ENCODE measurements around the gene FBXW2.
"Not testable (repeated sequence)": the region's sequence is repeated elsewhere in the genome, so short reads cannot be mapped to it uniquely, and the experiment has no call there.

The FBXW2 gene, protein sequence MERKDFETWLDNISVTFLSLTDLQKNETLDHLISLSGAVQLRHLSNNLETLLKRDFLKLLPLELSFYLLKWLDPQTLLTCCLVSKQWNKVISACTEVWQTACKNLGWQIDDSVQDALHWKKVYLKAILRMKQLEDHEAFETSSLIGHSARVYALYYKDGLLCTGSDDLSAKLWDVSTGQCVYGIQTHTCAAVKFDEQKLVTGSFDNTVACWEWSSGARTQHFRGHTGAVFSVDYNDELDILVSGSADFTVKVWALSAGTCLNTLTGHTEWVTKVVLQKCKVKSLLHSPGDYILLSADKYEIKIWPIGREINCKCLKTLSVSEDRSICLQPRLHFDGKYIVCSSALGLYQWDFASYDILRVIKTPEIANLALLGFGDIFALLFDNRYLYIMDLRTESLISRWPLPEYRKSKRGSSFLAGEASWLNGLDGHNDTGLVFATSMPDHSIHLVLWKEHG

GRCh38 chr9:120792898-120793765, at the start of gene FBXW2:
Gene FBXW2 (minus strand): TSS chr9:120793416. CDS start chr9:120788258, 5,158 bp downstream.
- DNase-seq, result peak; percentile 82 to 87

- DNase-seq, result peak in 1 of 2 experiments; percentile 16
Observed at GRCh38 chr9:120841930-120842684, 48.9 kb upstream of the FBXW2 start.

DNA sequence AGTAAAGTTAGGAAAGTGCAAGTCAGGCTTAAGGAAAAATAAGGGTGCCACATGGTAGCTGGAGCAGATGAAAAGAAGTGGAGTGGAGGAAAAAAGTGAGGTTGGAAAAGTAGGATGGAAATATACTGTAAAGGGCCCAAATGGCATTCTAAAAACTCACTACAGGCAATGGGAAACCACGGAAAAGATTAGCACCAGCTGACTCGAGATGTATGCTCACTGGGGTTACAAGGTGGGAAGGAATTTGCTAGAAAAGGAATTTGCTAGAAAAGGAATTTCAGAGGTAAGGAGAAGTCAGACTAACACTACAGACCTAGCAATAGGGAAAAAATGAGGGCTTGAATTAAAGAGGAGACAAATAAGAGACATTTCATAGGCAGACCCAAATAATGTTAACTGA, 45.9 kb upstream of the FBXW2 start:
- no peak for DNase-seq

GRCh38 chr9:120837921-120838320, 44.7 kb upstream of the FBXW2 start:
- no peak for DNase-seq

DNA sequence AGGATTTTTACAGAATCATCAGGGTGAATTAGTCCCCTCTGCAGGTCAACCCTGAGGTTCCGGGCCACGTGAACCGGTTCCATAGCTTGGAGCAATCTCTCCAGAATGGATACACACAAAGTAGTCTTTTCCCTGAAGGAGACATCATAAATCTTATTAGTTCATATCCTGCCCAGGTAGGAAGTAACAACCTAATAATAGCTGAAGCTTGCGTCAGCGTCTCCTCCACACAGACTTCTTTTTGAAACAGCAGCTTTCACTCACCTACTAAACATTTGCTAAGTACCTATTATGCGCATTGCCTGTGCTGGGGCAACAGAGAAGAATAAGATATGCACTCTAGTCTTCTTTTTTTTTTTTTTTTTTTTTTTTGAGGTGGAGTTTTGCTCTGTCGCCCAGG, 40.1 kb upstream of the FBXW2 start:
- DNase-seq, result no peak

GRCh38 chr9:120832807-120833206, 39.6 kb upstream of the FBXW2 start:
- DNase-seq, result no peak

GRCh38 chr9:120830865-120831264, 37.6 kb upstream of the FBXW2 start:
- DNase-seq, result no peak

DNA sequence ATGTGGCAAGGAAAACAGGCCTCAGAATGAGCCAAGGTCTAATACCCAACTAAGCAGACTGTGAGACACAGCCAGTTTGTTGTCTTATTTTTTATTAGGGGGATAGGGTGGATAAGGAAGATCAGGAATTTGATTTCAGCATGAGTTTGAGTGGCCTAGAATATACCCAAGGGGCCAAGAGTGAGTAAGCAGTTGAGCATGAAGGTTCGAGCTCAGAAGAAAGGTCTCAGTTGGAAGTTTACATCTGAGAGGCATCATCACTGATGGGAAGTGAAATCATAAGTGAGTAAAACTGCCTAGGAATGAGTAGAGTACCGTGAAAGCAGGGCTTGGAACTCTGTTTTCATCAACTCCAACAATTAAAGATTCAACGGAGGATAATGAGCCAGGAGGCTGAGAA, 36.9 kb upstream of the FBXW2 start:
- no peak for DNase-seq

GRCh38 chr9:120829650-120830049, 36.4 kb upstream of the FBXW2 start:
- no peak for DNase-seq

DNA sequence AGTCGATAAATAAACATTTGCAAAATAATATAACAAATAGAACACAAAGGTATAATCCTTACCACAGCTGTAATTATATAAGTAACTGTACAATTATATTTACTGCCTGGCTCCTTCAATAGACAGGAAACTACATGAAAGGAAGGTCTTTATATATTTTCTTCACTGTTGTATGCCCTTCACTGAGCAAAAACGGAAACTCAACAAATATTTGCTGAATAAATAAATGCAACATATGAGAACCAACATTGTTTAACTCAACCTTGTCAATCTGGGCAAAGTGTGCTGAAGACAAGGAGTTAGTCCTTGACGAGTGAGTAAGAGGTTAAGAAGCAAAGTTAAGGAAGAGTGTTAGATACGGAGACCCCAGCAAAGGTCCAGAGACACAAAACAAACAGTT, 26.9 kb upstream of the FBXW2 start:
- no peak for DNase-seq

GRCh38 chr9:120818595-120818994, 25.4 kb upstream of the FBXW2 start:
- no peak for DNase-seq

- no peak for DNase-seq
Observed at GRCh38 chr9:120815075-120815474, 21.9 kb upstream of the FBXW2 start.

GRCh38 chr9:120808931-120809330, 15.7 kb upstream of the FBXW2 start:
- no peak for DNase-seq

DNA sequence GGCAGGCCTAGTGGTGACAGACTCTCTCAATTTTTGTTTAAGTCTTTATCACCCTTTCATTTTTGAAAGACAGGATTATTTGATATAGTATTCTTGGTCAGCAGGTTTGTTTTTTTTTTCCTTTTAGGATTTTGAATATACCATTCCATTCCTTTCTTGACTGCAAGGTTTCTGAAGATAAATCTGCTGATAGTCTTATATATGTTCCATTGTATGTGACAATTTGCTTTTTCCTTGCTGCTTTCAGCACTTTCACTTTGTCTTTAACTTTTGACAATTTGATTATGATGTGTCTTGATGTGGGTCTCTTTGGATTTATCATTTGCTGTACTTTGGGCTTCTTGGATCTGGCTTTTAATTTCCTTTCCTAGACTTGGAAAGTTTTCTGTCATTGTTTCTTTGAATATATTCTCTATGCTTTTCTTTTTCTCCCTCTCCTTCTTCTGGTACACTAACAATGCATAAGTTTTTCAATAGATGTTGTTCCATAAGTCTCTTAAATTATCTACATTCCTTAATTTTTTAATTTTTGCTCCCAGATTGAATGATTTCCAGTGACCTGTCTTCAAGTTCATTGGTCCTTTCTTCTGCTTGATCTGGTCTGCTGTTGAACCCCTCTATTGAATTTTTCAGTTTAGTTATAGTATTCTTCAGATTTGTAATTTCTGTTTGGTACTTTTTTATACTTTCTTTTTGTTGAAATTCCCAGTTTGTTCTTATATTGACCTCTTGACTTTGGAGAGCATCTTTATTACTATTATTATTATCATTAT, 14.6 kb upstream of the FBXW2 start:
- no peak for DNase-seq

- DNase-seq, result not testable (repeated sequence)
Observed at GRCh38 chr9:120804784-120805363, 11.7 kb upstream of the FBXW2 start.

GRCh38 chr9:120801441-120801840, 8.2 kb upstream of the FBXW2 start:
- no peak for DNase-seq

DNA sequence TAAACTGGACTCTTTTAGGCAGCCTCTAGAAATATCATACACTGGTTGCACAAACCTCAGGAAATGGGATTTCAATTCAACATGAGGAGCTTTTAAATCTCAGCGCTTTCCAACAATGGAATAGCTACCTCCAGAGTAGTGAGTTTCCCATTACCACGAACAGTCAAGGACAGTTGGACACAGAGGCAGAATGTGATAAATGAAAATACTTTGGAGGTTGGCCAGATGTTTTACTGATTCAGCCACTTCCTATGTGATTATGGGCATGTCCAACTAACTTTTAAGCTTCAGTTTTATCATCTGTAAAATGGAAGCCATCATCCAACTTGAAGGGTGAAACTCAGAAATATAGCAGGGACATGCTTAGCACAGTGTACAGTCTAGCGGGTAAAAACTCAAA, 2.1 kb downstream of the FBXW2 start:
- no peak for DNase-seq

DNA sequence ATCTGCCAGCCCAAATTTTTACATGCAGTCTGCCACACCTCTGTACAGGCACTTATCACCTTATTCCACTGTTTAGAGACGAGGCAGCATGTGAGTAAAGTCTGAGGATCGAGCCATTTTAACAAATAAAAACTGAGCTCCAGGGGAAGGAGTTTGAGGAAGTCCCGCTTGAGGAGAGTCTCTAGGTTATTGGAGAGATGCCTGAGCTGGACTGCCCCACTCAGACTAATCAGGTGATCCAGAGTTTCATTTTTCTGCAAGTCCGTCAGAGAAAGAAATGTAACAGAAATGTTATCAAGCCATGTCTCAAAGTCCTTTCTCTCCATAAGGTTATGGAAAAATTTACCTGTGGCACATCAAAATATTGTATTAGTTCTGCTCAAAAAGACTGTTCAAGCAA, 5.3 kb downstream of the FBXW2 start:
- no peak for DNase-seq

- no peak for DNase-seq
Observed at GRCh38 chr9:120783602-120784047, 9.6 kb downstream of the FBXW2 start.

GRCh38 chr9:120781236-120781635, 12.0 kb downstream of the FBXW2 start:
- DNase-seq, result no peak

- no peak for DNase-seq
Observed at GRCh38 chr9:120780367-120780766, 12.8 kb downstream of the FBXW2 start.

DNA sequence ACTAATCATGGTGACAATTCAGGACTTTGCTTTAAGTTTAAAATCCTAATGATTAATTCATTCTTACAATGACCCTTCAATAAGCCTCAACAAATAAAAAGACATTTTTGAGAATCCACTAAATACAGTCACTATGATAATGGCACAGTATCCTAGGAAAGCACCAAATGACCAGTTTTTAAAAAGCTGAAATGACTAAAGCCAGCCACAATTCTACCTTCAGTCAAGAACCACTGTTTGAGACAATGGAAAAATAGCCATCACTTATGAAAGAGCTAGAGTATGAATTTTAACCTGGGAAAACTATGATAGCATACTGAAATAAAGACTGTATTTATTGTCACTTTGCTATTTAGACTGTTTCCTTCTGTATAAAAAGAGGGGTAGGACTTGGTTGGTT, 14.0 kb downstream of the FBXW2 start:
- no peak for DNase-seq

All from stimulated activated CD4-positive, alpha-beta T cell treated with anti-CD3 and anti-CD28 coated beads, Interleukin-4, amount 100 ng/mL, for 4 hours (primary cell).